PC-9 (cell line): Measurements from ENCODE around the gene HSPA5. TPM values are rescaled to one million over a fixed set of nuclear protein-coding genes. Genes with fewer than 3 reads are reported as not detected.
"Not testable (repeated sequence)": the region's sequence is repeated elsewhere in the genome, so short reads cannot be mapped to it uniquely, and the experiment has no call there.

ENCODE experiments used
- BruUV-seq: library from RNA; stranded (reverse); fragments of 400-500 nt; replicated peaks from 2 replicates; lab custom pipeline; 2021; lab: Mats Ljungman, UMichigan
- CTCF ChIA-PET: fragments of 300-600 bp; sonication (Branson Sonifier 250); formaldehyde crosslinking; loops from one replicate; lab custom pipeline; 2022; ENCODE audit warnings: antibody characterized with exemption; lab: Charles Lee
- POLR2A ChIA-PET: fragments of 300-600 bp; sonication (Branson Sonifier 250); formaldehyde crosslinking; loops from one replicate; lab custom pipeline; 2022; ENCODE audit warnings: antibody characterized with exemption; ENCODE audit not compliant: unreplicated experiment; lab: Charles Lee
- DNase-seq, 2 experiments: peaks; one replicate each; pipeline versions ENCODE4 v3.0.0 to v3.0.0-alpha.2; 2015 to 2022; ENCODE audit warnings: mixed read lengths in 1 of 2
- H2AFZ ChIP-seq: fragments of 200-600 bp; sonication (generic); 2 replicates; pipeline ENCODE4 v1.8.1; 2017; ENCODE audit warnings: antibody characterized with exemption
- H3F3A ChIP-seq: fragments of 200-600 bp; sonication (generic); 2 replicates; pipeline ENCODE4 v1.8.1; 2017; ENCODE audit warnings: antibody characterized with exemption, mild to moderate bottlenecking, low read depth; ENCODE audit not compliant: insufficient read depth
- H3K27ac ChIP-seq: fragments of 200-600 bp; sonication (generic); 2 replicates; pipeline ENCODE4 v1.6.1; 2016; ENCODE audit warnings: mixed run types
- H3K27me3 ChIP-seq: fragments of 200-600 bp; sonication (generic); 2 replicates; pipeline ENCODE4 v1.6.1; 2016; ENCODE audit warnings: low read depth, mixed run types; ENCODE audit not compliant: insufficient read depth
- H3K36me3 ChIP-seq: fragments of 200-600 bp; sonication (generic); 2 replicates; pipeline ENCODE4 v1.6.1; 2016; ENCODE audit warnings: low read depth, mixed run types
- H3K4me1 ChIP-seq: fragments of 200-600 bp; sonication (generic); replicated peaks from 2 replicates; pipeline ENCODE4 v1.6.1; 2016; ENCODE audit warnings: mixed run types; ENCODE audit not compliant: insufficient read depth
- H3K4me2 ChIP-seq: fragments of 200-600 bp; sonication (generic); 2 replicates; pipeline ENCODE4 v1.6.1; 2017; ENCODE audit warnings: mixed run types
- H3K4me3 ChIP-seq: fragments of 200-600 bp; sonication (generic); 2 replicates; pipeline ENCODE4 v1.6.1; 2016; ENCODE audit warnings: mixed run types
- H3K79me2 ChIP-seq: fragments of 200-600 bp; sonication (generic); 2 replicates; pipeline ENCODE4 v1.6.1; 2017; ENCODE audit warnings: low read depth, mixed run types
- H3K9me2 ChIP-seq: fragments of 200-600 bp; sonication (generic); 2 replicates; pipeline ENCODE4 v1.8.1; 2017; ENCODE audit warnings: mild to moderate bottlenecking; ENCODE audit not compliant: insufficient read depth
- H3K9me3 ChIP-seq: fragments of 200-600 bp; sonication (generic); 2 replicates; pipeline ENCODE4 v1.8.1; 2016; ENCODE audit warnings: low read depth; ENCODE audit not compliant: insufficient read depth
- H4K20me1 ChIP-seq: fragments of 200-600 bp; sonication (generic); 2 replicates; pipeline ENCODE4 v1.8.1; 2017; ENCODE audit not compliant: insufficient read depth
- EZH2 ChIP-seq: fragments of 200-600 bp; sonication (generic); IDR thresholded peaks from 2 replicates; pipeline ENCODE4 v1.8.0; 2017; ENCODE audit warnings: antibody characterized with exemption, low read depth
- intact Hi-C: fragments of 100-400 bp; cut with micrococcal nuclease; formaldehyde crosslinking; loops from one replicate; pipeline ENCODE4 v1.10.0; 2022; ENCODE audit not compliant: unreplicated experiment
- total RNA-seq: library from RNA; stranded (reverse); gene quantifications from 2 replicates; pipeline ENCODE4 v1.2.3, GENCODE V29; 2021
- TF ChIP-seq, protein P1 (sequence below): fragments of 200-600 bp; sonication (generic); conservative IDR thresholded peaks from 2 replicates; pipeline ENCODE4 v1.6.1; 2017; ENCODE audit warnings: mixed run types, antibody characterized with exemption, mild to moderate bottlenecking, moderate library complexity

Gene HSPA5
- total RNA-seq, 1 experiment from 2014 or later, result 235 TPM

DNA sequence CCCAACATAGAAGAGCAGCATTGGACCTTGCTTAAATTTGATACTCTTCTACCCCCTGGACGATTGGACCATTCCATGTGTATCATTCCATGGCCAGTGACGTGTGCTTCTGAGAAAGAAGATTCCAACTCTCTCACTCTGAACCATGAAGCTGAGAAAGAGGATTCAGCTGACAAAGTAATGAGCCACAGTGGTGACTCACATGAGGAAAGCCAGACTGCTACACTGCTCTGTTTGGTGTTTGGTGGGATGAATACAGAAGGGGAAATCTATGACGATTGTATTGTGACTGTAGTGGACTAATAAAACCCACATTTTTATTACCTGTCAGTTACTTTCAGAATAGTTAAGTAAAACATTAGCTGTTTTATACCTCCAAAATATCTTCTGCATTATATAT, 7.5 kb downstream of the HSPA5 start:
- Histone ChIP-seq H3K4me1 (peaks cover 27% of the 10 kb centered on the region), H3K9me2 (no peaks in the 10 kb centered on the region), H3K4me3 (no peak overlapping the region), H3K36me3 (peaks cover 34% of the 10 kb centered on the region), H3F3A (peaks cover 62% of the 10 kb centered on the region), H2AFZ (no peak overlapping the region), H3K27me3 (no peaks in the 10 kb centered on the region), H3K79me2 (peaks cover 35% of the 10 kb centered on the region), H4K20me1 (peaks cover 41% of the 10 kb centered on the region), H3K4me2 (no peak overlapping the region), H3K9me3 (no peaks in the 10 kb centered on the region), H3K27ac (peak overlapping the region; percentile 30)
- CTCF ChIA-PET, result no interaction called here
- DNase-seq, result peak in 1 of 2 experiments; percentile 67
- intact Hi-C loops, result no loop called here
- POLR2A ChIA-PET, result interaction anchor here (0.6 kb wide), 1 partner anchor 89 kb away, joined by 16 read pairs; no protein-coding TSS in a partner anchor
- no TSS peak for BruUV-seq
- TF ChIP-seq EZH2, result no peak
- TF ChIP-seq, protein P1, sequence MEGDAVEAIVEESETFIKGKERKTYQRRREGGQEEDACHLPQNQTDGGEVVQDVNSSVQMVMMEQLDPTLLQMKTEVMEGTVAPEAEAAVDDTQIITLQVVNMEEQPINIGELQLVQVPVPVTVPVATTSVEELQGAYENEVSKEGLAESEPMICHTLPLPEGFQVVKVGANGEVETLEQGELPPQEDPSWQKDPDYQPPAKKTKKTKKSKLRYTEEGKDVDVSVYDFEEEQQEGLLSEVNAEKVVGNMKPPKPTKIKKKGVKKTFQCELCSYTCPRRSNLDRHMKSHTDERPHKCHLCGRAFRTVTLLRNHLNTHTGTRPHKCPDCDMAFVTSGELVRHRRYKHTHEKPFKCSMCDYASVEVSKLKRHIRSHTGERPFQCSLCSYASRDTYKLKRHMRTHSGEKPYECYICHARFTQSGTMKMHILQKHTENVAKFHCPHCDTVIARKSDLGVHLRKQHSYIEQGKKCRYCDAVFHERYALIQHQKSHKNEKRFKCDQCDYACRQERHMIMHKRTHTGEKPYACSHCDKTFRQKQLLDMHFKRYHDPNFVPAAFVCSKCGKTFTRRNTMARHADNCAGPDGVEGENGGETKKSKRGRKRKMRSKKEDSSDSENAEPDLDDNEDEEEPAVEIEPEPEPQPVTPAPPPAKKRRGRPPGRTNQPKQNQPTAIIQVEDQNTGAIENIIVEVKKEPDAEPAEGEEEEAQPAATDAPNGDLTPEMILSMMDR, result no peak

DNA sequence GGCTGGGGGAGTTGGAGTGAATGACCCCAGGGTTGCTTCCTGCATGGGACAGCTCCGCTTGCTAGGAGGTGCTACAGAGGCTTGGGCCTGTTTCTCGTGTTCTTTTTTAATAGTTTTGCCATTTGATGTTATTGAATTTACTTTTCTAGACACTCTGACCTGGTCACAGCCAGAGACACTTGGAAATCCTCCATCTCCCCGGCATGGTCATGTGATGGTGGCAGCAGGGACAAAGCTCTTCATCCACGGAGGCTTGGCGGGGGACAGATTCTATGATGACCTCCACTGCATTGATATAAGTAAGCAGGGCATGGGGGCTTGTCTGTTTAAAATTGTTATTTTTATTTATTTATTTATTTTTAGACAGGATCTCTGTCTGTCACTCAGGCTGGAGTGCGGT, 13.4 kb downstream of the HSPA5 start:
- ChIA-PET POLR2A (no interaction called here), CTCF (no interaction called here)
- no peaks in the 10 kb centered on the region for H3K79me2 ChIP-seq
- H2AFZ ChIP-seq, result no peak overlapping the region
- H3K4me2 ChIP-seq, result no peak overlapping the region
- H4K20me1 ChIP-seq, result no peaks in the 10 kb centered on the region
- no peak overlapping the region for H3K4me3 ChIP-seq
- no peak for TF ChIP-seq EZH2
- TF ChIP-seq, protein P1, result no peak
- no peaks in the 10 kb centered on the region for H3K4me1 ChIP-seq
- no peak overlapping the region for H3K27ac ChIP-seq
- no peaks in the 10 kb centered on the region for H3K27me3 ChIP-seq
- H3K36me3 ChIP-seq, result peaks cover 3% of the 10 kb centered on the region; the same call in 1 of the 2 replicates
- H3F3A ChIP-seq, result peaks cover 5% of the 10 kb centered on the region; the same call in 1 of the 2 replicates
- H3K9me2 ChIP-seq, result no peaks in the 10 kb centered on the region
- no peaks in the 10 kb centered on the region for H3K9me3 ChIP-seq
- DNase-seq, result no peak
- intact Hi-C loops, result no loop called here
- no TSS peak for BruUV-seq

DNA sequence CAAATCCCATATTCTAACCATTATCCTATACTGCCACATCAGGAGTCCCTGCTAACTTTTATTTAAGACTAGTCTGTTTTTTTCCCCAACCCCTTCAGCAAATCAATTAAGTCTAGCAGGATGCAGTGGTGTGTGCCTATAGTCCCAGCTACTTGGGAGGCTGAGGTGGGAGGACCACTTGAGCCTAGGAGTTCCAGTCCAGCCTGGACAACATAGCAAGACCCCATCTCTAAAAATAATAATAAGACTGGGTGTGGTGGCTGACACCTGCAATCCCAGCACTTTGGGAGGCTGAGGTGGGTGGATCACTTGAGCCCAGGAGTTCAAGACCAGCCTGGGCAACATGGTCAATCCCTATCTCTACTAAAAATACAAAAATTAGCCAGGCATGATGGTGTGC, 16.3 kb downstream of the HSPA5 start:
- H3K27ac ChIP-seq, H3K36me3 ChIP-seq, H3K4me3 ChIP-seq, H2AFZ ChIP-seq, H3K4me2 ChIP-seq, H3K79me2 ChIP-seq, H3K9me3 ChIP-seq, intact Hi-C loops, H3K4me1 ChIP-seq, DNase-seq, H3K9me2 ChIP-seq, H4K20me1 ChIP-seq, BruUV-seq, H3K27me3 ChIP-seq, H3F3A ChIP-seq: not testable (repeated sequence)
- ChIA-PET POLR2A (interaction anchor here (0.6 kb wide), 1 partner anchor 482 kb away, joined by 4 read pairs; no protein-coding TSS in a partner anchor), CTCF (interaction anchor here (0.6 kb wide), 1 partner anchor 151 kb away, joined by 3 read pairs; no protein-coding TSS in a partner anchor)

DNA sequence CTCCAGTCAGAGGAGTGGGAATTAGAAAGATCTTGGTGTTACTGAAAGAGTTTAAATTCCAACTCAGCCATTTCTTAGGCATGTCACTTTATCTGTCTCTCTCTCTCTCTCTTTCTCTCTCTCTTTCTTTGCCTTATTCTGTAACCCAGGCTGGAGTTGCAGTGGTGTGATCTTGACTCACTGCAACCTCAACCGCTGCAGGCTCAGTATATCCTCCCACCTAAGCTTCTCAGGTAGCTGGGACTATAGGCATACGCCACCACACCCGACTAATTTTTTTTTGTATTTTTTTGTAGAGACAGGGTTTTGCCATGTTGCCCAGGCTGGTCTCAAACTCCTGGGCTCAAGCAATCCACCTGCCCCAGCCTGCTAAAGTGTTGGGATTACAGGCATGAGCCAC, 22.5 kb downstream of the HSPA5 start:
- no peaks in the 10 kb centered on the region for H3K79me2 ChIP-seq
- POLR2A ChIA-PET, result interaction anchor here (0.7 kb wide), 1 partner anchor 10 kb away, joined by 3 read pairs; no protein-coding TSS in a partner anchor

More for the DNA sequence above, 22.5 kb downstream of the HSPA5 start:
- H3K9me2 ChIP-seq, result no peaks in the 10 kb centered on the region
- no peak overlapping the region for H3K4me2 ChIP-seq
- no peak overlapping the region for H3K4me3 ChIP-seq
- no peak for DNase-seq
- H3K27ac ChIP-seq, result no peak overlapping the region
- no TSS peak for BruUV-seq
- no peaks in the 10 kb centered on the region for H3K4me1 ChIP-seq
- H3K36me3 ChIP-seq, result peaks cover 4% of the 10 kb centered on the region; the same call in 1 of the 2 replicates
- CTCF ChIA-PET, result interaction anchor here (0.6 kb wide), 1 partner anchor 26 kb away, joined by 4 read pairs; no protein-coding TSS in a partner anchor
- no peaks in the 10 kb centered on the region for H3K9me3 ChIP-seq
- H2AFZ ChIP-seq, result no peak overlapping the region
- no peaks in the 10 kb centered on the region for H3K27me3 ChIP-seq
- intact Hi-C loops, result no loop called here
- H3F3A ChIP-seq, result no peaks in the 10 kb centered on the region; the same call in 1 of the 2 replicates
- TF ChIP-seq, protein P1, result no peak
- no peak for TF ChIP-seq EZH2
- H4K20me1 ChIP-seq, result no peaks in the 10 kb centered on the region
